NCI-H1105 treated with DMSO at 0.1 percent for 48 hours (cell line): ENCODE results near the gene RAB4B.
"Not testable (repeated sequence)": the region's sequence is repeated elsewhere in the genome, so short reads cannot be mapped to it uniquely, and the experiment has no call there.

Source experiments
- DNase-seq: peaks from one replicate; lab custom pipeline; 2025; lab: John Stamatoyannopoulos, UW

The RAB4B gene

GRCh38 chr19:40822704-40823553 is 44.9 kb downstream of the RAB4B start:
- not testable (repeated sequence) for DNase-seq

- DNase-seq = not testable (repeated sequence)
Measured at GRCh38 chr19:40824916-40825315, 46.9 kb downstream of the RAB4B start.

GRCh38 chr19:40825460-40826095 is 47.5 kb downstream of the RAB4B start:
- DNase-seq = not testable (repeated sequence)

- not testable (repeated sequence) for DNase-seq
Measured at GRCh38 chr19:40826312-40826698, 48.3 kb downstream of the RAB4B start.

DNA sequence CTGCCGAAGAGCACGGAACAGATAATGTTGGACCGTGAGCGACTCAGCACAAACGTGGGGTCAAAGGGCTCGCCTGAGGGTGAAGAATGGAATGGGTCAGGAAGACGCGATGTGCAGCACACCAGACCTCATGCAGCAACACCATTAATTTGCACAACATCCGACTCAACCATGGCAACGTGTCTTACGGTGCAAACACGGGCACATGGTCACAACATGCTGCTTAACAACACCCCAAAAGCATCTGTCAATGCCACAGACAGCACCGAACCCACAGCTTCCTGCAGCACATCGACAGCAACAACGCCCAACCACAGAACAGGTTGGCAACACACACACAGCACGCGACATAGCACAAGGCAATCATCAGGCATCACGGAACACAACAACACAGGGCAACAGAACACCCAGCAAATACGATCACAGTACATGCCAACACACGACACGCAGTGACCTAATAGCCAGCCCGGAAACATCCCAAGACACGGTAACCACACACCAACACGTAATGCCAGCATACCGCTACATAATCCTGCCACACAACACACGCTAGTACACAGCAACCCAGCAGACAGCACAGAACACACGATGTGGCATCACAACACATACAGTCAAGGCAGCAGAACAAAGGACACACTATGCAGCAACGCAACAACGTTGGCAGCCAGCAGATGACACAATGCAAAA is 48.8 kb downstream of the RAB4B start:
- not testable (repeated sequence) for DNase-seq

DNA sequence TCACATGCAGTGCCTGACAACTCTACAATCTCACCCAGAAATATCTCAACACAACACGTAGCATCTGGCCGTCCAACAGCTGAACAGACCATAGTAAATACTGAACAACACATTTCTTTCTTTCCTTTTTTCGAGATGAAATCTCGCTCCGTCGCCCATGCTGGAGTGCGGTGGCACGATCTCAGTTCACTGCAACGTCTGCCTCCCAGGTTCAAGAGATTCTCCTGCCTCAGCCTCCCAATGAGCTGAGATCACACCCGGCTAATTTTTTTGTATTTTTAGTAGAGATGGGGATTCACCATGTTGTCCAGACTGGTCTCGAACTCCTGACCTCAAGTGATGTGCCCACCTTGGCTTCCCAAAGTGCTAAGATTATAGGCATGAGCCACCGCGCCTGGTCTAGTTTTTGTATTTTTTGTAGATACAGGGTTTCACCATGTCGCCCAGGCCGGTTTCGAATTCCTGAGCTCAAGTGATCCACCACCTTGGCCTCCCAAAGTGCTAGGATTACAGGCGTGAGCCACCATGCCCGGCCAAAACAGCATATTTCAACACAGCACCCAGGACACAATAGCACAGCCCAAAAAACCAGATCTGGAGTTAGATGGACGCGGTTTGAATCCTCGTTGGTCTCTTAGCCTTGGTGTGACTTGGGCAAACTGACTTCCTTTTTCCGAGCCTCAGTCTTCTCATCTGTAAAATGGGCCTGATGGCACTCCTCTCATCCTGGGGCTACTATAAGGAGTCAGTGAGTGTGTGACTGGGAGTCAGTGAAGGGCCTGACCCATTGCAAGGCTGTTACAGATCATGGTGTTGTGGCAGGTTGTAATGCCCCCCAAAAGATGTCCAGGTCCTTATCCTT is 49.6 kb downstream of the RAB4B start:
- no peak for DNase-seq

DNA sequence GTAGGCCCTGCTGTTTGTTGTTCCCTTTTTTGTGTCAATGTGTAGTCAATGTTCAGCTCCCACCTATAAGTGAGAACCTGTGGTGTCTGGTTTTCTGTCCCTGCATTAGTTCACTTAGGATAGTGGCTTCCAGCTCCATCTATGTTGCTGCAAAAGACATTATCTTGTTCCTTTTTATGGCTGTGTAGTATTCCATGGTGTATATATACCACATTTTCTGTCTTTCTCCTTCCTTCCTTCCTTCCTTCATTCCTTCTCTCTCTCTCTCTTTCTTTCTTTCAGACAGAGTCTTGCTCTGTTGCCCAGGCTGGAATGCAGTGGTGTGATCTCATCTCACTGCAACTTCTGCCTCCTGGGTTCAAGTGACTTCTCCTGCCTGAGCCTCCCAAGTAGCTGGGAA is 51.2 kb downstream of the RAB4B start:
- DNase-seq = no peak

DNA sequence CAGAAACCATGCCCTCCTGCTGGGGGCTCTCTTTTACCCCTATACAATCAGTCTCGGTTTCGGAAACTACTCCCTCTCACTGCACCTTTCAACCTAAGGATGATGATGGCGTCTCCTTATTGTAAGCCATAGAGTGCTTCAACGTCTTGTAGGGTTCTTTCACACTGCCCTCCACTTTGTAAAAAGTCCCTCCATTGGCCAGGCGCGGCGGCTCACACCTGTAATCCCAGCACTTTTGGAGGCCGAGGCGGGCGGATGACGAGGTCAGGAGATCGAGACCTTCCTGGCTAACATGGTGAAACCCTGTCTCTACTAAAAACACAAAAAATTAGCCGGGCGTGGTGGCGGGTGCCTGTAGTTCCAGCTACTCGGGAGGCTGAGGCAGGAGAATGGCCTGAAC is 52.7 kb downstream of the RAB4B start:
- DNase-seq = not testable (repeated sequence)

DNA sequence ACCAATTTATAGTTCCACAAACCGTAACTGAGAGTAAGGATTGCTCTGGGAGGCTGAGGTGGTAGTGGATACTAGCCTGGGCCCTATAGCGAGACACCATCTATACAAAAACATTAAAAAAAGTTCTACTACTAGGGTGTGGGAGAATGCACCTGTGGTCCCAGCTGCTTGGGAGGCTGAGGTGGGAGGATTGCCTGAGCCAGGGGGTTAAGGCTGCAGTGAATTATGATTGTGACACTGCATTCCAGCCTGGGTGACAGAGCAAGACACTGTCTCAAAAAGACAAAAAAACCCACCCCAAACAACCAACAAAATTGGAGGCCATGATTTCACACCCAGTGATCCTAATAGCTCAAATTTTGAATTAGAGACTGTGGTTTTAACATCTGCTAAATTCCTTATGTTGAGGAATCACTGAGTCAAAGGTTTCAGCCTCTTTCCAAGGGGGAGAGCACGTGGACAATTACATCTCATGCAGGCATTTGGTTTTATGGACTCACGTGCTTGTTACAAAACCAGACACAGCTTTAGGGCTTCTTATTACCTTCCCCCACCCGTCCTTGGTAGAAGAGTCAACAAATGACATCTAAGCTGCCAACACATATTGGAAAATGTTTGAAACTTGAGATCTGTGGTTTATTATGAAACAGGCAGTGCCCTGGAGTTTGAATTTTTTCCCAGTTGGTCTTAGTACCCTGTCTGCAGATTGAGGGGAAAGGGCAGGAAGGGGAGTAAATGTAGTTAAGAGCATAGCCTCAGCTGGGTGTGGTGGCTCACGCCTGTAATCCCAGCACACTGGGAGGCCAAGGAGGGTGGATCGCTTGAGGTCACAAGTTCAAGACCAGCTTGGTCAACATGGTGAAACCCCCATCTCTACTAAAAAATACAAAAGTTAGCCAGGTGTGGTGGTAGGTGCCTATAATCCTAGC is 53.7 kb downstream of the RAB4B start:
- DNase-seq = no peak

DNA sequence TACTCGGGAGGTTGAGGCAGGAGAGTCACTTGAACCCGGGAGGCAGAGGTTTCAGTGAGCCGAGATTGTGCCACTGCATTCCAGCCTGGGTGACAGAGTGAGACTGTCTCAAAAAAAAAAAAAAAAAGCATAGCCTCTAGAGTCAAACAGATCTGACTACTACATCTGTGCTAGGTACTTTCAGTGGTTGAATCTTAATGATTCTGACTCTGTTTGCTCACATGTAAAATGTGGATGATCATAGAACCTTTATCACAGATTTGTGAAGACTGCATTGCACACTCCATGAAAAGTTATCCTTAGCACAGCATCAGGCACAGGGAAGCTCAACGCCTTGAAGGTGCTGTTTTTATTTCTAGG is 54.4 kb downstream of the RAB4B start:
- DNase-seq = not testable (repeated sequence)

DNA sequence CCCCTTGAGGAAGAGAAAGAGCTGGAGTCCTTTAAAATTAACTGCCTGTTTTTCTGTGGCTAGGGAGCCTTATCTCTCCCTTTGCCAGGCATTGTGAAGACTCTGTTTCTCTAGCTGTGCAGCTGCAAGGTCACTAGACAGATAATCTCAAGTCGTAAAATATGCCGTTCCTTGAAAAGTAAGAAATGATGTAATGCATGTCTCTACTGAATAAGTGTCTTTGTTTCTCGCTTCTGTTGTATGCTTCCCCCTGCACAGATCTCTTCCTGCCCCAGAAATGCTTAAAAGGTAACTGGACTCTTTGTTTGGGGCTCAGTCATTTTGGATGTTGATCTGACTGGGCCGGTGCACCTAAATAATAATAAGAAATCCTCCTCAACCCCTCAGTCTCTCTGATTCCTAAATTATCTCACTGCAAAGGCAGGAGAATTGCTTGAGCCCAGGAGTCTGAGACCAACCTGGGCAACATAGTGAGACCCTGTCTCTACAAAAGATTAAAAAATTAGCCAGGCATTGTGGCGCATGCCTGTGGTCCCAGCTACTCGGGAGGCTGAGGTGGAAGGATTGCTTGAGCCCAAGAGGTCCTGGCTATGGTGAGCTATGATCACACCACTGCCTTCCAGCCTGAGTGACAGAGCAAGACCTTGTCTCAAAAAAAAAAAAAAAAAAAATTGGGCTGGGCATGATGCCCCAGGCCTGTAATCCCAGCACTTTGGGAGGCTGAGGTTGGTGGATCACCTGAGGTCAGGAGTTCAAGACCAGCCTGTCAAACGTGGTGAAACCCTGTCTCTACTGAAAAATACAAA is 55.9 kb downstream of the RAB4B start:
- not testable (repeated sequence) for DNase-seq

- DNase-seq = no peak
Measured at GRCh38 chr19:40836754-40837429, 58.8 kb downstream of the RAB4B start.

DNA sequence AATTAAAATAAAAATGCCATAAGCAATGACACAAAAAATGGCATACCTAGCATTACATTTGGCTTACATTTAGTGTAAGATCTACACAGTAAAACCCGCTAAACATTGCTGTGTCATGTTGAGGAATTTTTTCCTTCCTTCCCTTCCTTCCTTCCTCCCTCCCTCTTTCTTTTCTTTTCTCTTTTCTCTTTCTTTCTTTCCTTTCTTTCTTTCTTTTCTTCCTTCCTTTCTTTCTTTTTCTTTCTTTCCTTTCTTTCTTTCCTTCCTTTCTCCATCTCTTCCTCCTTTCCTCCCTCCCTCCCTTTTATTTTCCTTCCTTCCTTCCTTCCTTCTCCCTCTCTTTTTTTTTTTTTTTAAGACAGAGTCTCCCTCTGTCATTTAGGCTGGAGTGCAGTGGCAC is 60.4 kb downstream of the RAB4B start:
- DNase-seq = not testable (repeated sequence)

DNA sequence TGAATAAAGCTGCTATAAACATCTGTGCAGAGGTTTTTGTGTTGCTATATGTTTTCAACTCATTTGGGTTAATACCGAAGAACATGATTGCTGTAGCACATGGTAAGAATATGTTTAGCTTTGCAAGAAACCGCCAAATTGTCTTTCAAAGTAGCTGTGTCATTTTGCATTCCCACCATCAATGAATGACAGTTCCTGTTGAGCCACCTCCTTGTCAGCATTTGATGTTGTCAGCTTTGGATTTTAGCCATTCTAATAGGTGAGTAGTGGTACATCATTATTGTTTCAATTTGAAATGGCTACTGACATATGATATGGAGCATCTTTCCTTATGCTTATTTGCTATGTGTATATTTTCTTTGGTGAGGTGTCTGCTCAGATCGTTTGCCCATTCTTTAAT is 64.0 kb downstream of the RAB4B start:
- not testable (repeated sequence) for DNase-seq

- not testable (repeated sequence) for DNase-seq
Measured at GRCh38 chr19:40842997-40843652, 65.1 kb downstream of the RAB4B start.

DNA sequence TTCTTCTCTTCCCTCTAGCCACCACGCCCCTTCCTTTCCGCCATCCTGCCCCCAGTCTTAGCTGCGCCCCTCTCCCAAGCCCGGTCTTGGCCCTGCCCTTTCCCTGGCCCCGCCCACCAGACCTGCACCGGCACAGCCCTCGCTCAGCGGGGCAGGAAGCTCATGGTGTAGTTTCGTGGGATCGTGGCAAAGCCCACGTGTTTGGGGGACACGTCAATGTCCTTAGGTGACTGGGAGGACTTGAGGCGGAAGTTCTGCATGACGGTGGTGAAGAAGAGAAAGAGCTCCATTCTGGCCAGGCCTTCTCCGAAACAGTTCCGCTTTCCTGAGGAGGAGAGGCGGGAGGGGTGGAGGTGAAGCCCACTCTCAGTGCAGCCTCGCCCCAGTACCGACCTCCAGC is 65.6 kb downstream of the RAB4B start:
- DNase-seq = not testable (repeated sequence)
